ENCODE data around the gene CDK6.

- TF ChIP-seq, protein P1, sequence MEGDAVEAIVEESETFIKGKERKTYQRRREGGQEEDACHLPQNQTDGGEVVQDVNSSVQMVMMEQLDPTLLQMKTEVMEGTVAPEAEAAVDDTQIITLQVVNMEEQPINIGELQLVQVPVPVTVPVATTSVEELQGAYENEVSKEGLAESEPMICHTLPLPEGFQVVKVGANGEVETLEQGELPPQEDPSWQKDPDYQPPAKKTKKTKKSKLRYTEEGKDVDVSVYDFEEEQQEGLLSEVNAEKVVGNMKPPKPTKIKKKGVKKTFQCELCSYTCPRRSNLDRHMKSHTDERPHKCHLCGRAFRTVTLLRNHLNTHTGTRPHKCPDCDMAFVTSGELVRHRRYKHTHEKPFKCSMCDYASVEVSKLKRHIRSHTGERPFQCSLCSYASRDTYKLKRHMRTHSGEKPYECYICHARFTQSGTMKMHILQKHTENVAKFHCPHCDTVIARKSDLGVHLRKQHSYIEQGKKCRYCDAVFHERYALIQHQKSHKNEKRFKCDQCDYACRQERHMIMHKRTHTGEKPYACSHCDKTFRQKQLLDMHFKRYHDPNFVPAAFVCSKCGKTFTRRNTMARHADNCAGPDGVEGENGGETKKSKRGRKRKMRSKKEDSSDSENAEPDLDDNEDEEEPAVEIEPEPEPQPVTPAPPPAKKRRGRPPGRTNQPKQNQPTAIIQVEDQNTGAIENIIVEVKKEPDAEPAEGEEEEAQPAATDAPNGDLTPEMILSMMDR (conservative IDR thresholded peaks at IDR 0.05 in 1 of 2, IDR thresholded peaks at IDR 0.05 in 1 of 2; ENCODE audit: extremely low read depth in 1 of 2, insufficient read depth in 1 of 2, low read depth in 1 of 2, low read length in 2 of 2) = no peak
- TF ChIP-seq EZH2 (IDR thresholded peaks at IDR 0.05; ENCODE audit: borderline replicate concordance, low read length) = no peak
Measured at GRCh38 chr7:92735707-92736106, 100.7 kb downstream of the CDK6 start.

Measured in mammary epithelial cell (primary cell).